ENCODE results near the gene MGAT4A. TPM values are rescaled to one million over a fixed set of nuclear protein-coding genes. Genes with fewer than 3 reads are reported as not detected.

MGAT4A gene
- total and polyA plus RNA-seq, 2 of the 13 experiments (the other 11 are each of a cell fraction or from before 2014, with no cell fraction given): 47.2 to 90.9 TPM

DNA sequence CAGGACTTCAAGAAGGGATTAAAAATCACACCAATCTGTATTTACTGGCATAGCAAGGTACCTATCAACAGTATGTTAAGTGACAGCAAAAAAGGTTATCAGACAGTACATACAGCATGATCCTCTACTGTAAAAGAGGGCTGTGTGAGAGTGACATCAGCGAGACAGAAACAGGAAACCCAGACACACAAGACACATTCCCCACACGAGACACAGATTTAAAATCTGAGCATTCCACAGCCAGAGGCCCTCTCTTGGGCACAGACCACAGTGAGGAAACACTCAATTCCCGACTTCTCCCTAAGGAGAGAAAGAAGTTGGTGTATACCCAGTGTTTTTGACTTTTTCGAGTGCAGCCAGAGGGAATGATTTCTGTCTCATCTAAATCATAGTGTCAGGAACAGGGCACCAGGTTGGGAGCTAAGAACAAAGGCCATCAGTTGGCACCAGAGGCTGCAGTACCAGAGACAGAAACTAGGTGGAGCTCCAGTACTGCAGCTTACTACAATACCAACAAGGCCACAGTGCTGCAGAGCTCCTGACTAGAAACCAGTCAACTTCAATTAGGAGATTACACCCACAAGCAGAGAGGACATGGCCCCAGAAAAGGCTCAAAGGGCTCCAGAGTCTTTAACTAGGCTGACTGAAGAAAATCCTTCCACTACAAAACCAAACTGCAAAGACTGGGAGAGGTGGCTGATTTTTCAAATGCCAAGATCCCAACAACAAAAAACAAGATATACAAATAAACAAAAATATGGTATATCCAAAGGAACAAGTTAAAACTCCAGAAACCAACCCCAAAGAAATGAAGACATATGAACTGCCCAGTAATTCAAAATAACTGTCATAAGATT is 81.6 kb downstream of the MGAT4A start (continued):
- TF ChIP-seq ZNF563 (CRISPR knock-in tag; IDR thresholded peaks at IDR 0.05) (no peak), ARNT (IDR thresholded peaks at IDR 0.05) (no peak), MAFG (CRISPR knock-in tag; IDR thresholded peaks at IDR 0.05) (no peak), KLF16 (CRISPR knock-in tag; IDR thresholded peaks at IDR 0.05) (no peak), ZMYM4 (CRISPR knock-in tag; IDR thresholded peaks at IDR 0.05) (no peak), KAT8 (CRISPR knock-in tag; IDR thresholded peaks at IDR 0.05) (peak; percentile 31; the same call in 1 of the 2 replicates), ZNF468 (CRISPR knock-in tag; IDR thresholded peaks at IDR 0.05) (no peak), ETV6 (CRISPR knock-in tag; conservative IDR thresholded peaks at IDR 0.05) (no peak), NFYB (CRISPR knock-in tag; IDR thresholded peaks at IDR 0.05) (no peak), ZNF558 (CRISPR knock-in tag; IDR thresholded peaks at IDR 0.05; ENCODE audit: borderline replicate concordance) (no peak), DNMT3B (CRISPR knock-in tag; conservative IDR thresholded peaks at IDR 0.05) (no peak), HDAC1 (CRISPR knock-in tag; IDR thresholded peaks at IDR 0.05) (no peak), ELF4 (CRISPR knock-in tag; IDR thresholded peaks at IDR 0.05; ENCODE audit: borderline replicate concordance) (no peak), ZNF253 (CRISPR knock-in tag; IDR thresholded peaks at IDR 0.05; ENCODE audit: borderline replicate concordance) (no peak), GTF3A (CRISPR knock-in tag; conservative IDR thresholded peaks at IDR 0.05) (no peak), ZKSCAN5 (CRISPR knock-in tag; IDR thresholded peaks at IDR 0.05) (no peak), ZNF337 (CRISPR knock-in tag; IDR thresholded peaks at IDR 0.05; ENCODE audit: borderline replicate concordance, low read depth) (no peak), SMAD3 (CRISPR knock-in tag; IDR thresholded peaks at IDR 0.05) (0 out of 2 replicates have a peak, but pooled peaks have one; percentile 68), ZNF20 (CRISPR knock-in tag; IDR thresholded peaks at IDR 0.05) (no peak), ZNF572 (CRISPR knock-in tag; IDR thresholded peaks at IDR 0.05) (0 out of 2 replicates have a peak, but pooled peaks have one; percentile 43), TSC22D2 (CRISPR knock-in tag; IDR thresholded peaks at IDR 0.05; ENCODE audit: borderline replicate concordance) (no peak), ZNF260 (CRISPR knock-in tag; IDR thresholded peaks at IDR 0.05; ENCODE audit: borderline replicate concordance, low read depth) (no peak), TBX2 (CRISPR knock-in tag; IDR thresholded peaks at IDR 0.05; ENCODE audit: borderline replicate concordance) (0 out of 2 replicates have a peak, but pooled peaks have one; percentile 17), ZNF160 (CRISPR knock-in tag; IDR thresholded peaks at IDR 0.05) (no peak; the same call in 1 of the 2 replicates), REL (CRISPR knock-in tag; conservative IDR thresholded peaks at IDR 0.05) (no peak), ZNF432 (CRISPR knock-in tag; IDR thresholded peaks at IDR 0.05; ENCODE audit: borderline replicate concordance) (no peak), ZNF101 (CRISPR knock-in tag; IDR thresholded peaks at IDR 0.05; ENCODE audit: borderline replicate concordance, low read depth) (no peak), MAF1 (CRISPR knock-in tag; IDR thresholded peaks at IDR 0.05; ENCODE audit: borderline replicate concordance) (no peak), TGIF2 (CRISPR knock-in tag; IDR thresholded peaks at IDR 0.05) (no peak), ZNF607 (CRISPR knock-in tag; IDR thresholded peaks at IDR 0.05; ENCODE audit: borderline replicate concordance) (no peak), SRF (IDR thresholded peaks at IDR 0.05; ENCODE audit: low read depth, low read length) (no peak)
- TF ChIP-seq, protein P1, sequence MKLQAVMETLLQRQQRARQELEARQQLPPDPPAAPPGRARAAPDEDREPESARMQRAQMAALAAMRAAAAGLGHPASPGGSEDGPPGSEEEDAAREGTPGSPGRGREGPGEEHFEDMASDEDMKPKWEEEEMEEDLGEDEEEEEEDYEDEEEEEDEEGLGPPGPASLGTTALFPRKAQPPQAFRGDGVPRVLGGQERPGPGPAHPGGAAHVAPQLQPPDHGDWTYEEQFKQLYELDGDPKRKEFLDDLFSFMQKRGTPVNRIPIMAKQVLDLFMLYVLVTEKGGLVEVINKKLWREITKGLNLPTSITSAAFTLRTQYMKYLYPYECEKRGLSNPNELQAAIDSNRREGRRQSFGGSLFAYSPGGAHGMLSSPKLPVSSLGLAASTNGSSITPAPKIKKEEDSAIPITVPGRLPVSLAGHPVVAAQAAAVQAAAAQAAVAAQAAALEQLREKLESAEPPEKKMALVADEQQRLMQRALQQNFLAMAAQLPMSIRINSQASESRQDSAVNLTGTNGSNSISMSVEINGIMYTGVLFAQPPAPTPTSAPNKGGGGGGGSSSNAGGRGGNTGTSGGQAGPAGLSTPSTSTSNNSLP (IDR thresholded peaks at IDR 0.05; ENCODE audit: low read depth, low read length): no peak; the same call in 1 of the 2 replicates
